Activated CD4-positive, alpha-beta T cell treated with anti-CD3 and anti-CD28 coated beads, Interleukin-2, amount 10 ng/mL, durations not matched to agents 7 days and 5 days (primary cell): ENCODE data around the gene MERTK. TPM values are rescaled to one million over a fixed set of nuclear protein-coding genes. Genes with fewer than 3 reads are reported as not detected.

Source experiments
- CTCF ChIA-PET: fragments of 350-600 bp; sonication (Branson Sonifier 250); formaldehyde crosslinking; loops from one replicate; lab custom pipeline; 2021; ENCODE audit warnings: antibody characterized with exemption; lab: Charles Lee
- POLR2A ChIA-PET: fragments of 350-600 bp; sonication (Branson Sonifier 250); formaldehyde crosslinking; loops from one replicate; lab custom pipeline; 2021; ENCODE audit warnings: antibody characterized with exemption; lab: Charles Lee
- DNase-seq: peaks from one replicate; pipeline ENCODE4 v3.0.0-alpha.2; 2020
- H3K27ac Mint-ChIP-seq: one replicate; pipeline ENCODE4 v1.8.0; 2021; ENCODE audit warnings: mild to moderate bottlenecking, moderate library complexity, mixed read lengths
- H3K27me3 Mint-ChIP-seq: one replicate; pipeline ENCODE4 v1.8.0; 2021; ENCODE audit warnings: mixed read lengths
- H3K36me3 Mint-ChIP-seq: one replicate; pipeline ENCODE4 v1.8.0; 2021; ENCODE audit warnings: low read depth, mixed read lengths
- H3K4me1 Mint-ChIP-seq: one replicate; pipeline ENCODE4 v1.8.0; 2021; ENCODE audit warnings: mixed read lengths
- H3K4me3 Mint-ChIP-seq: one replicate; pipeline ENCODE4 v1.8.0; 2021; ENCODE audit warnings: mild to moderate bottlenecking, moderate library complexity, mixed read lengths
- H3K9me3 Mint-ChIP-seq: one replicate; pipeline ENCODE4 v1.8.0; 2021; ENCODE audit warnings: mixed read lengths
- total RNA-seq, 2 experiments: library from RNA; stranded (reverse); gene quantifications; one replicate each; pipeline ENCODE4 v1.2.3, GENCODE V29; 2021

Gene MERTK
- total RNA-seq, 2 experiments from 2014 or later, result 0.20 to 0.21 TPM

DNA sequence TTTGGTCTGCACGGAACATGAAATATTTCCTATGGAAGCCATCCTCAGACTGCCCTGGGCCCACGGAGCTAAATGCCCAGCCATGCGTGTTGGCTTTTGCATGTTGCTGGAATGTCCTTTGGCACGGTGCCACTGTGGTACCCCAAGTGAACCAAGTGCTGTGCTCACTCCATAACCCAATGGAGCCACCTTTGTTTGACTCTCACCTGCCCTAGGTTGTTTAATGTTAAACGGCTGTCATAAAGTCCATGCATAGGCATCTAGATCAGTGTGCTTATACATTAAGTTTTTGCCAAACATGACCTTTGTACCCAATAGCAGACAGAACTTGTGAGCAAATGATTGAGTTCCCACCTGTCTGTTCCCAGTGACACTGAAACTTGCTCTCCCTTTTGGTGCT is 96.7 kb downstream of the MERTK start:
- no peaks in the 10 kb centered on the region for H3K27me3 Mint-ChIP-seq
- H3K9me3 Mint-ChIP-seq, result no peaks in the 10 kb centered on the region
- ChIA-PET CTCF (no interaction called here), POLR2A (no interaction called here)
- H3K27ac Mint-ChIP-seq, result no peak overlapping the region
- H3K4me3 Mint-ChIP-seq, result no peak overlapping the region
- DNase-seq, result no peak
- H3K36me3 Mint-ChIP-seq, result no peaks in the 10 kb centered on the region
- H3K4me1 Mint-ChIP-seq, result no peaks in the 10 kb centered on the region

DNA sequence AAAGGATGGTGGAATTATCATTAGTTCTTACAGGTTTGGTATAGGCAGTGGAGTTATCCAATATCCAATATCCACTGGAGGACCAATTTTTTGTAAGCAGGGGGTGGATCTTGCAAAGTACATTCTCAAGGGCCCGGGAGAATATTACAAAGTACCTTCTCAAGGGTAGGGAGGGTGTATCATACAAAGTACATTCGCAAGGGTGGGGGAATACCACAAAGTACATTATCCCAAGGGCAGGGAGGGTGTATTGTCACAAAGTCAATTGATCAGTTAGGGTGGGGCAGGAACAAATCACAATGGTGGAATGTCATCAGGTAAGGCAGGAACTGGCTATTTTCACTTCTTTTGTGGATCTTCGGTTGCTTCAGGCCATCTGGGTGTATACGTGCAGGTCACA is 101.4 kb downstream of the MERTK start:
- DNase-seq, result no peak
- Mint-ChIP-seq H3K27me3 (no peaks in the 10 kb centered on the region), H3K4me1 (peaks cover 8% of the 10 kb centered on the region), H3K9me3 (no peaks in the 10 kb centered on the region), H3K36me3 (no peaks in the 10 kb centered on the region), H3K27ac (no peak overlapping the region), H3K4me3 (no peak overlapping the region)
- CTCF ChIA-PET, result no interaction called here
- POLR2A ChIA-PET, result no interaction called here

DNA sequence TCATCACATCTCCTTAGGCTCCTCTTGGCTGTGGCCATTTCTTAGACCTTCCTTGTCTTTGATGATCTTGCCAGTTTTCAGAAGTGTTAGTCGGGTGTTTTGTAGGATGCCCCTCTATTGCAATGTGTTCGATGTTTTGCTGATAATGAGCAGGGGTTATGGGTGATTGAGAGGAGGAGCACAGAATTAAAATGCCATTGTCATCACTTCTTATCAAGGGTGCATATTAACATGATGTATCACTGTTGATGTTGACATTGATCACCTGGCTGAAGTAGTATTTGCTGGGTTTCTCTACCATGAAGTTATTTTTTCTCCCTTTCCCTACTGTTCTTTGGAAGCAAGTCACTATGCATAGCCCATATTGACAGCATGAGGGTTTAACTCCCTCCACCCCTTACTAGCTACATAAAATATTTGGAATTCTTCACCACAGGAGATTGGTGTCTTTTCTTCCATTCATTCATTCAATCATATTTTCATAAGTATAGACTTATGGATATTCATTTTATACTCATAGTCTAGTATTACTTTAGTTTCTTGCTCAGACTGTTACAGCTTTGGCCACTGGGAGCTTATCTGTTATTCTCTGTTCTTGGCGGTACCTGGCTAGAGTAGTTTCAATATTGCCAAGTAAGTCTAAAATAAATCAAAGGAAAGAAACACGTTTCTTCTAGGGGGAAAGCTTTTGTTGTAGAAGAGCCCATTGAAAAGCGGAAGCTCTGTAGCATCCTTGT is 102.2 kb downstream of the MERTK start:
- H3K4me3 Mint-ChIP-seq, result no peak overlapping the region
- no peak overlapping the region for H3K27ac Mint-ChIP-seq
- ChIA-PET CTCF (no interaction called here), POLR2A (no interaction called here)
- peaks cover 8% of the 10 kb centered on the region for H3K4me1 Mint-ChIP-seq
- H3K9me3 Mint-ChIP-seq, result no peaks in the 10 kb centered on the region
- no peak for DNase-seq
- no peaks in the 10 kb centered on the region for H3K27me3 Mint-ChIP-seq
- H3K36me3 Mint-ChIP-seq, result no peaks in the 10 kb centered on the region

DNA sequence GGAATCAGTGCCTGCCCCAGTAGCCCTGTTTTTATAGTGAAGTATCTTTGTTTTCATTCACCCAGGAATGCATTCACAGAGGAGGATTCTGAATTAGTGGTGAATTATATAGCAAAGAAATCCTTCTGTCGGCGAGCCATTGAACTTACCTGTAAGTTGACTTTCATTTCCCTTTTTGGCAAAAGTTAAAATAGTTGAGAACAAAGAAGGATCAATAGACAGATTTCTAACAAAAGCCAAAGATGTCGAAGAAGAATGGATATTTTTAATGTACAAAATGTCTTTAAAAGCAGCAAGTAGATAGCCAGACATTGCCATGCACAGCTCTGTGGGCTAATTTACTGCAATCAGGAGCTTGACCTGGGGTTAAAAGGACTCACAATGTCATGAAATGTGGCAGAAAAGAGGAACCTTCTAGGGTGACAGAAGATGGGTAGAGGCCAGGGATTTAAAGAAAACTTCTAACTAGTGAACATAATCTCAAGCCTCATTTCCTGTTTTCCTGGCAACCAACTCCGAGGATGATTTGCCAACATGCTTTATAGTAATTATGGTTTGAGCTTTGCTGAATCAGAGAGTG is 102.8 kb downstream of the MERTK start:
- ChIA-PET POLR2A (no interaction called here), CTCF (no interaction called here)
- Mint-ChIP-seq H3K4me3 (no peak overlapping the region), H3K27me3 (no peaks in the 10 kb centered on the region), H3K36me3 (no peaks in the 10 kb centered on the region), H3K4me1 (peaks cover 8% of the 10 kb centered on the region), H3K27ac (no peak overlapping the region), H3K9me3 (no peaks in the 10 kb centered on the region)
- no peak for DNase-seq

DNA sequence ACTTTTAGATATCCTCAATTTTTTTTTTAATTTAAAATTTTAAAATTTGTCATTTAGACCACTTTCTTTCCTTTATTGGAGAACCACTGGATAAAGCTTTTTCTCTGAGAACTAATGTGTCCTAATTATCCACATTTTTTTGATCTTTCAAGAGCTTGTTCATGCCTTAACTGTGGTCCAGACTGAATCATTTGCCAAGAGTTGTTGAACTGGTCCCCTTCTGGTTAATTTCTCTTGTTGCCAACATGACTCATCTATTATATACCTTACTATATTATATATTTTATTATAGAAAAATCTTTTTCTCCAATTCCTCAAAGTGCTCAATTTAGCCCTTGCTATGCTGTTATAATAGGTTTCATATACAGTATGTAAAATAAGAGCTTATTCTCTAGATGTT is 103.5 kb downstream of the MERTK start:
- ChIA-PET CTCF (interaction anchor here (0.7 kb wide), 1 partner anchor 201 kb away, joined by 3 read pairs; no protein-coding TSS in a partner anchor), POLR2A (no interaction called here)
- Mint-ChIP-seq H3K27ac (no peak overlapping the region), H3K4me3 (no peak overlapping the region), H3K9me3 (no peaks in the 10 kb centered on the region), H3K27me3 (no peaks in the 10 kb centered on the region), H3K36me3 (no peaks in the 10 kb centered on the region), H3K4me1 (peaks cover 8% of the 10 kb centered on the region)
- no peak for DNase-seq

DNA sequence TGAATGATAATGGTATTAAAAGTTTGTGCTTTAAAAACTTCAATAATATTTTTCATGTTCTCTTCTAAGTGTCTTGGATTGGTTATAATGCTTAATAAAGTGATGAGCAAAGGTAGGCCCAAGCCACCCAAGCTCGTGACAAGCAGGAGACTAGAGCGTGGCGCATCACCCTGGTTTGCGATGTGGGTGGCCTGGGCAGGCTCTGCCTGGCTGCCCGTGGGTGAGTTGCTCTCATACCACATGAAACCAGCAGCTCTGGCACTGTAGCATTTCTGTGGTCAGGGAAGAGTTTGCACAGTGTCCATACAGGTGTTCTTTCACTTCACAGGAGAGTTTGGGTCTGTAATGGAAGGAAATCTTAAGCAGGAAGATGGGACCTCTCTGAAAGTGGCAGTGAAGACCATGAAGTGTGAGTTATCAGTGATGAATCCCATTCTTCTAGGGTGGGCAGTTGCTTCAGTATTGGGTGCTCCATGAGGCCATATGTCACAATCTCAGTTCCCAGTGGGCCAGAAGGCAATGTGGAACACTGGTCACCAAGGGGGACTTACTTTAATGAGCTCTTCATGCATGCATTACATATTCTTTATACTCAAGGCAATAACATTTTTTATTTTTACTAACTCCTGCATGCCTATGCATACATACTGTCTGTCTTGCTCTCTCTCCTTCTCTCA is 105.3 kb downstream of the MERTK start:
- ChIA-PET POLR2A (no interaction called here), CTCF (interaction anchor here (2.0 kb wide), 1 partner anchor 28 kb away, joined by 4 read pairs; no protein-coding TSS in a partner anchor)
- Mint-ChIP-seq H3K4me3 (no peak overlapping the region), H3K36me3 (no peaks in the 10 kb centered on the region), H3K9me3 (no peaks in the 10 kb centered on the region), H3K27me3 (no peaks in the 10 kb centered on the region), H3K4me1 (peaks cover 8% of the 10 kb centered on the region), H3K27ac (no peak overlapping the region)
- DNase-seq, result no peak

DNA sequence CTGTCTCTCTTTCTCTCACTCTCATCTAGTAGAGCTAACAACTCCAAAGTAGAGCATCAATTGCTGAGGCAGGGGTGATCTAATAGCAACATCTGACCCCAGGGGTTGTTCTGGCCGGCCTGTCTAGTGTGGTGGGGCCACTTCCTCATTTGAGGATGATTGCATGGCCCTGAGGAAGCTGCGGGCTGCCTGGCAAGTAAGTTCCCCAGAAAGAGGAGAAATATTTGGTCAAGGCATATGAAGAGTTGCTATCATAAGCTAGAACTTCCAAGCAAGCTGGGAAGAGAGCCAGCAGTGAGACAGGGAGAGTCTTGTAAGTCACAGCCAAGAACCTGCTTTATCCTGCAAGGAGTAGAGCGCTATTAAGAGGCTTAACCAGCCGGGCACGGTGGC is 105.8 kb downstream of the MERTK start:
- POLR2A ChIA-PET, result no interaction called here

DNA sequence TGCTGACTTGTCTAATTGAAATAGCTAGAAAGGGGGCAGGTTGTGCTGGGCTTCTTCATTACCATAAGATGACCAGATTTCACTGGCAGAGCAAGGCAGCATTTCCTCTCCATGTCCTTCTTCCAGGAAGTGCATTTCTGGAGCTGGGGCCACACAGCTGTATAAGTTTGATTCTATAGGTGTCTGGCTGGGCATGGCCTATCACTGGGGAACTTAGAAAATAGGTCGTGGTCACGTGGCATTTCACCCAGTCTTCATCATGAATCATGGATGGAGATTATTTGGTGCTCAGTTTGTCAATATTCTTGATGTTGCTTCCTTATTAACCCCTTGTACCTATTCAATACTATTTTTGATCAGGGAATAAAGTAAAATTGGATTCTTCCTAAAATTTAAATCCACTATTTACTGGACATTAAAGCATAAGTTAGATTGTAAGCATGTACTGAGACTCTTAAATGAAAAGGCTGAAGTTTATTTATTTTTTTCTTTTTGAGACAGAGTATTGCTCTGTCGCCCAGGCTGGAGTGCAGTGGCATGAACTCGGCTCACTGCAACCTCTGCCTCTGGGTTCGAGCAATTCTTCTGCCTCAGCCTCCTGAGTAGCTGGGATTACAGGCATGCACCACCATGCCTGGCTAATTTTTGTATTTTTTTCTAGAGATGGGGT is 107.1 kb downstream of the MERTK start:
- no peaks in the 10 kb centered on the region for H3K36me3 Mint-ChIP-seq
- H3K27ac Mint-ChIP-seq, result no peak overlapping the region
- H3K4me3 Mint-ChIP-seq, result no peak overlapping the region
- CTCF ChIA-PET, result interaction anchor here (0.6 kb wide), 1 partner anchor 85 kb away, joined by 3 read pairs; no protein-coding TSS in a partner anchor
- no peaks in the 10 kb centered on the region for H3K9me3 Mint-ChIP-seq
- no peak for DNase-seq
- H3K4me1 Mint-ChIP-seq, result peaks cover 8% of the 10 kb centered on the region
- POLR2A ChIA-PET, result no interaction called here
- no peaks in the 10 kb centered on the region for H3K27me3 Mint-ChIP-seq

More for the DNA sequence above, 105.8 kb downstream of the MERTK start:
- Mint-ChIP-seq H3K27ac (no peak overlapping the region), H3K9me3 (no peaks in the 10 kb centered on the region), H3K36me3 (no peaks in the 10 kb centered on the region), H3K27me3 (no peaks in the 10 kb centered on the region), H3K4me3 (no peak overlapping the region), H3K4me1 (peaks cover 8% of the 10 kb centered on the region)
- DNase-seq, result no peak
- CTCF ChIA-PET, result interaction anchor here (0.5 to 2.0 kb wide), 2 partner anchors 28 to 40 kb away, joined by 3 to 4 read pairs; no protein-coding TSS in a partner anchor

DNA sequence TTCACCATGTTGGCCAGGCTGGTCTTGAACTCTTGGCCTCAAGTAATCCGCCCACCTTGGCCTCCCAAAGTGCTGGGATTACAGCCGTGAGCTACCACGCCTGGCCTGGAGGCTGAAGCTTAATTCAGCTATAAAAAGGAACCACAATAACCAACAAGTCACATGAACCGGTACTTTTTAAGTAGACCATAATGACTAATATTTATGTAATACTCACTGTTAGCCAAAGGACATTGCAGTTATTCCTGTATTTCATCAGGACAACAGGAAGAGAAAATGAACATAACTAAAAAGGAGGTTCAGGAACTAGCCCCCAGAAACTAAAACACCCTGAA is 107.6 kb downstream of the MERTK start:
- POLR2A ChIA-PET, result no interaction called here

DNA sequence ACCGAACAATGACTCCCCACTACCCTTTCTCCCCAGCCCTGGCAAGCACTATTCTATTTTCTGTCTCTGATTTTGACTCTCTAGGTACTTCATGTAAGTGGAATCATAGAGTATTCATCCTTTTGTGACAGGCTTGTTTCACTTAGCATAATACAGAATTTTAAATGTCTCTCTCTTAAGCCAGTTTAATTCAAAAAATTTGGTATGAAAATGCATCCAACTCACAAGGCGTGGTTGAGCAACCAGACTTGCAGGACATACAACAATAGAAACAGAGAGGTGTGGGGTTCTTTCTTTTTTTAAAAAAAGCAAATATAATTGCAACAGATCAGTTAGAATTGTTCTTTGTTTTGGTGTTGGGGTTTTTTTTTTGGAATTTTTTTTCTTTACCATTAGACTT is 109.1 kb downstream of the MERTK start:
- Mint-ChIP-seq H3K27me3 (no peaks in the 10 kb centered on the region), H3K4me1 (no peaks in the 10 kb centered on the region), H3K36me3 (no peaks in the 10 kb centered on the region), H3K4me3 (no peak overlapping the region), H3K9me3 (no peaks in the 10 kb centered on the region), H3K27ac (no peak overlapping the region)
- ChIA-PET POLR2A (no interaction called here), CTCF (no interaction called here)
- DNase-seq, result no peak

More for the DNA sequence above, 107.6 kb downstream of the MERTK start:
- H3K36me3 Mint-ChIP-seq, result no peaks in the 10 kb centered on the region
- H3K4me3 Mint-ChIP-seq, result no peak overlapping the region
- H3K9me3 Mint-ChIP-seq, result no peaks in the 10 kb centered on the region
- H3K27ac Mint-ChIP-seq, result no peak overlapping the region
- no peaks in the 10 kb centered on the region for H3K27me3 Mint-ChIP-seq
- CTCF ChIA-PET, result no interaction called here
- peaks cover 6% of the 10 kb centered on the region for H3K4me1 Mint-ChIP-seq
- no peak for DNase-seq

DNA sequence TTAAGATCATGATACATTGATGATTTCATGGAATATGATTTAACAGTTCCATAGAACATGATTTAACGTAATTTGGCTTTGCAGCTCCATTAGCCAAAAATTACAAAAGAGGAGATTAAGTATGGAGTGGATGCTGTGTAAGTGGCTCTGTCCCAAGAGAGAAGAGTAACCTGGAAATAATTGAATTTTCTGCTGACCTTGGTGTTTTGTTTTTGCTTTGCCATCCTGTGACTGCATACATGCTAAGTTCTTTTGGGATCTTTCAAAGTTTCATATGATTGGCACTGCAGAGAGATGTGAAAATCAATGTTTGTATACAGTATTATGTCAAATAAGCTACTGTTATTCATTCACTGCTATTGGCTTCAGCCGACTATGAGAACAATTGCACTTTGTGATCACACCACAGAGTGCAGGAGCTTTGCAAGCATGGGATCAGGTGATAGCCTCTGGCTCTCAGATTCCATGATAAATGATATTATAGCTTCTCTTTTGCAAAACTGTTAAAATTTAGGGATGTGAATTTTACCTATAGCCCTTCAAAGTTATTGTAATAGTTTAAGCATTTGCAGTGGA is 110.6 kb downstream of the MERTK start:
- H3K27me3 Mint-ChIP-seq, result no peaks in the 10 kb centered on the region
- H3K36me3 Mint-ChIP-seq, result no peaks in the 10 kb centered on the region
- no peak overlapping the region for H3K4me3 Mint-ChIP-seq
- no peak overlapping the region for H3K27ac Mint-ChIP-seq
- POLR2A ChIA-PET, result no interaction called here
- H3K4me1 Mint-ChIP-seq, result no peaks in the 10 kb centered on the region
- DNase-seq, result no peak
- CTCF ChIA-PET, result interaction anchor here (0.5 kb wide), 1 partner anchor 263 kb away, joined by 3 read pairs; no protein-coding TSS in a partner anchor
- no peaks in the 10 kb centered on the region for H3K9me3 Mint-ChIP-seq

DNA sequence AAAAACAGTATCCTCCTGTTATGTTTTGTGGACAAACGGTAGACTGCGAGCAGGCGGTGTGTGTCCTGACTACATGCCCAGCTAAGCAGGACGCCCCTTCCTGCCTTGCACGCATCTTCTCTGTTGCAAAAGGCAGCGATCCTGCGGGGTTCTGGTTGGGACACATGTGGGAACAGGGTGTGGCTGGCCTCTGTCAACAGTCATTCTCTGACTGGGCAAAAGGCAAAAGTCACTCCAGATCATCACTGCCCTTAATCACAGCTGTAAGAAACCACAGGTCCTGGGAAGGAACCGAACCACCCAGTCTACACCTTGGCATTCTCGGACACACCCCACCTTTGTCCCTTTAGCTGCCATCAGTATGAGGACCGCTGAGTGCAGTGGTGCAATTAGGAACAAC is 112.3 kb downstream of the MERTK start:
- peaks cover 1% of the 10 kb centered on the region for H3K27me3 Mint-ChIP-seq
- no peaks in the 10 kb centered on the region for H3K4me1 Mint-ChIP-seq
- H3K36me3 Mint-ChIP-seq, result no peaks in the 10 kb centered on the region
- H3K4me3 Mint-ChIP-seq, result no peak overlapping the region
- POLR2A ChIA-PET, result no interaction called here
- CTCF ChIA-PET, result no interaction called here
- H3K9me3 Mint-ChIP-seq, result no peaks in the 10 kb centered on the region
- no peak overlapping the region for H3K27ac Mint-ChIP-seq
- DNase-seq, result no peak
